ENCODE measurements around the gene COX6B2. TPM values are rescaled to one million over a fixed set of nuclear protein-coding genes. Genes with fewer than 3 reads are reported as not detected.

The COX6B2 gene
- total RNA-seq, 3 donors from 2014 or later = 0.73 to 1.3 TPM; not detected in 1

GRCh38 chr19:55373993-55374757, 19.7 kb upstream of the COX6B2 start:
- Histone ChIP-seq H3K27me3 (peaks cover 7 to 49% of the 10 kb centered on the region in 2 donors), H3K27ac (peak overlapping the region in 1 of 2 donors; percentile 4)

GRCh38 chr19:55373306-55373992, 18.9 kb upstream of the COX6B2 start:
- Histone ChIP-seq H3K27ac (no peak overlapping the region), H3K4me1 (peaks cover 4 to 6% of the 10 kb centered on the region in 2 donors), H3K36me3 (no peaks in the 10 kb centered on the region), H3K9me3 (no peaks in the 10 kb centered on the region), H3K4me3 (no peak overlapping the region), H3K27me3 (peaks cover 12 to 56% of the 10 kb centered on the region in 2 donors)
- no peak for TF ChIP-seq POLR2AphosphoS5 (IDR thresholded peaks at IDR 0.05)
- TF ChIP-seq CTCF (IDR thresholded peaks at IDR 0.05) = no peak
- no peak for TF ChIP-seq POLR2A (IDR thresholded peaks at IDR 0.05)
- no peak for DNase-seq (ENCODE audit: low spot score in 2 of 2)
- intact Hi-C loops (cut with DNase I; ENCODE audit: low total_unique reads) = no loop called here

More at GRCh38 chr19:55373993-55374757, 19.7 kb upstream of the COX6B2 start:
- H3K36me3 ChIP-seq = no peaks in the 10 kb centered on the region
- no peaks in the 10 kb centered on the region for H3K9me3 ChIP-seq
- peaks cover under 1 to 6% of the 10 kb centered on the region in 2 donors for H3K4me1 ChIP-seq
- TF ChIP-seq CTCF (IDR thresholded peaks at IDR 0.05) (no peak), POLR2A (IDR thresholded peaks at IDR 0.05) (no peak), POLR2AphosphoS5 (IDR thresholded peaks at IDR 0.05) (no peak)
- H3K4me3 ChIP-seq = peak overlapping the region in 1 of 3 donors; percentile 50
- no peak for DNase-seq (ENCODE audit: low spot score in 2 of 2)
- intact Hi-C loops (cut with DNase I; ENCODE audit: low total_unique reads) = no loop called here

- DNase-seq (ENCODE audit: low spot score in 2 of 2) = no peak
- TF ChIP-seq POLR2A (IDR thresholded peaks at IDR 0.05) = no peak
- no peak for TF ChIP-seq CTCF (IDR thresholded peaks at IDR 0.05)
- TF ChIP-seq POLR2AphosphoS5 (IDR thresholded peaks at IDR 0.05) = no peak
- intact Hi-C loops (cut with DNase I; ENCODE audit: low total_unique reads) = no loop called here
- Histone ChIP-seq H3K4me1 (peaks cover 4 to 6% of the 10 kb centered on the region in 2 donors), H3K36me3 (no peaks in the 10 kb centered on the region), H3K9me3 (no peaks in the 10 kb centered on the region), H3K27ac (no peak overlapping the region), H3K27me3 (peaks cover 16 to 62% of the 10 kb centered on the region in 2 donors), H3K4me3 (no peak overlapping the region)
These were observed 18.0 kb upstream of the COX6B2 start for GRCh38 chr19:55372316-55373081.

- Histone ChIP-seq H3K36me3 (no peaks in the 10 kb centered on the region), H3K27ac (peak within 1 kb of the TSS in 1 of 2 donors; percentile 2), H3K4me3 (peak within 1 kb of the TSS; percentile 9 to 64 (median 45)), H3K9me3 (no peaks in the 10 kb centered on the region), H3K4me1 (peaks cover 4 to 6% of the 10 kb centered on the region in 2 donors), H3K27me3 (peaks cover 16 to 62% of the 10 kb centered on the region in 2 donors)
- intact Hi-C loops (cut with DNase I; ENCODE audit: low total_unique reads) = no loop called here
- TF ChIP-seq CTCF (IDR thresholded peaks at IDR 0.05) (no peak), POLR2AphosphoS5 (IDR thresholded peaks at IDR 0.05) (no peak), POLR2A (IDR thresholded peaks at IDR 0.05) (no peak)
- no peak for DNase-seq (ENCODE audit: low spot score in 2 of 2)
These were observed 15.9 kb upstream of the COX6B2 start, which contains the start of gene IL11 for GRCh38 chr19:55370305-55370988. Gene IL11 (minus strand): TSS chr19:55370463. CDS start chr19:55370310, 153 bp downstream.
